ENCODE data around the gene PDGFRB. TPM values are rescaled to one million over a fixed set of nuclear protein-coding genes. Genes with fewer than 3 reads are reported as not detected.

The PDGFRB gene
- total and polyA plus RNA-seq, 9 of the 15 experiments (the other 6 are each of a cell fraction or from before 2014, with no cell fraction given) = 0.01 to 1.5 (median 0.09) TPM; not detected in 3

GRCh38 chr5:150159031-150159430 lies 3.4 kb upstream of the PDGFRB start:
- DNase-seq (ENCODE audit: extremely low read depth in 1 of 4, low spot score in 3 of 4) = no peak
- Histone ChIP-seq H4K20me1 (replicated peaks; ENCODE audit: control insufficient read depth, insufficient read depth, low read length) (no peaks in the 10 kb centered on the region; the same call in 1 of the 2 replicates), H3K9ac (ENCODE audit: insufficient read depth in 1 of 2, low read depth in 2 of 2, low read length in 2 of 2) (no peak overlapping the region), H3K9me1 (ENCODE audit: control insufficient read depth, insufficient read depth, low read length) (no peaks in the 10 kb centered on the region), H3K36me3 (ENCODE audit: control insufficient read depth, insufficient read depth, low read length) (no peaks in the 10 kb centered on the region), H2AFZ (ENCODE audit: low read depth, low read length) (no peak overlapping the region), H3K27ac (ENCODE audit: extremely low read depth, low read depth, low read length) (no peak overlapping the region), H3K9me3 (replicated peaks; ENCODE audit: control insufficient read depth, insufficient read depth, low read depth, low read length) (no peaks in the 10 kb centered on the region), H3K4me2 (ENCODE audit: insufficient read depth, low read length) (no peak overlapping the region), H3K79me2 (ENCODE audit: control insufficient read depth, insufficient read depth, low read length) (no peaks in the 10 kb centered on the region), H3K27me3 (ENCODE audit: control insufficient read depth in 2 of 2, insufficient read depth in 2 of 2, low read length in 2 of 2) (peaks cover 5 to 19% of the 10 kb centered on the region in 2 experiments; a peak in 2 of 5 replicates), H3K4me1 (replicated peaks in 1 of 2; ENCODE audit: control insufficient read depth in 2 of 2, insufficient read depth in 2 of 2, low read length in 2 of 2) (peaks cover 24 to 31% of the 10 kb centered on the region in 2 experiments), H3K4me3 (no peak overlapping the region)
- TF ChIP-seq ZNF830 (CRISPR knock-in tag; IDR thresholded peaks at IDR 0.05) (no peak), SREBF1 (IDR thresholded peaks at IDR 0.05; ENCODE audit: borderline replicate concordance, low read depth, low read length) (no peak), C11orf30 (IDR thresholded peaks at IDR 0.05; ENCODE audit: low read depth) (no peak), ZNF280A (IDR thresholded peaks at IDR 0.05; ENCODE audit: low read depth, partially characterized antibody) (no peak), BMI1 (IDR thresholded peaks at IDR 0.05; ENCODE audit: low read length) (no peak), PHB (CRISPR knock-in tag; IDR thresholded peaks at IDR 0.05) (no peak), SIN3A (IDR thresholded peaks at IDR 0.05; ENCODE audit: borderline replicate concordance in 2 of 2, control insufficient read depth in 1 of 2, low read depth in 2 of 2, low read length in 2 of 2) (no peak)
- no peak for ATAC-seq
- BruUV-seq (replicated peaks) = no TSS peak
- in situ Hi-C loops (cut with MboI) (no loop called here), intact Hi-C loops (cut with micrococcal nuclease) (no loop called here)
- WGBS (ENCODE audit: insufficient coverage, low coverage, missing lambda C conversion rate) = 57% methylated on average over 6 of the region's 6 CpGs
- CTCF ChIA-PET (ENCODE audit: low intra/inter-chr PET ratio) = interaction anchor here (0.6 to 1.0 kb wide), 2 partner anchors 29 to 59 kb away, joined by 3 to 5 read pairs; no protein-coding TSS in a partner anchor
- FAIRE-seq = no peak
- POLR2A ChIA-PET = interaction anchor here (0.7 kb wide), 1 partner anchor 68 kb away, joined by 3 read pairs; no protein-coding TSS in a partner anchor
